Upper lobe of left lung (tissue), 6 donors: ENCODE data around the gene INPP4B. TPM values are rescaled to one million over a fixed set of nuclear protein-coding genes. Genes with fewer than 3 reads are reported as not detected.

Experiments
- ATAC-seq, 2 donors: fragments of 200-7000 bp; cut with Tn5 transposase; one replicate each; pipeline ENCODE4 v1.9.1; 2022; ENCODE audit warnings: mild to moderate bottlenecking in 2 of 2, moderate library complexity in 2 of 2; ENCODE audit not compliant: low FRiP score in 2 of 2
- DNase-seq, 2 donors: peaks; one replicate each; pipeline ENCODE4 v3.0.0-alpha.2; 2019 to 2020
- H3K27ac ChIP-seq, 4 donors: fragments of 200-600 bp; sonication (generic); one replicate each; pipeline ENCODE4 v1.5.1; 2016 to 2019
- H3K27me3 ChIP-seq, 4 donors: fragments of 200-600 bp; sonication (generic); one replicate each; pipeline ENCODE4 v1.5.1; 2017 to 2019
- H3K36me3 ChIP-seq, 4 donors: fragments of 200-600 bp; sonication (generic); one replicate each; pipeline ENCODE4 v1.5.1; 2016 to 2019
- H3K4me1 ChIP-seq, 4 donors: fragments of 200-600 bp; sonication (generic); one replicate each; pipeline ENCODE4 v1.5.1; 2018 to 2019
- H3K4me3 ChIP-seq, 4 donors: fragments of 200-600 bp; sonication (generic); one replicate each; pipeline ENCODE4 v1.5.1; 2017 to 2019; ENCODE audit warnings: mild to moderate bottlenecking in 2 of 4, moderate library complexity in 1 of 4
- H3K9me3 ChIP-seq, 4 donors: fragments of 200-600 bp; sonication (generic); one replicate each; pipeline ENCODE4 v1.5.1; 2018 to 2019
- EP300 ChIP-seq, 4 donors: sonication (generic); formaldehyde crosslinking; IDR thresholded peaks; one replicate each; pipeline ENCODE4 v1.5.1; 2017; ENCODE audit warnings: antibody characterized with exemption in 4 of 4, control low read depth in 2 of 4
- POLR2A ChIP-seq, 4 donors: fragments of 450-650 bp; IDR thresholded peaks; one replicate each; pipeline ENCODE4 v1.5.1; 2016 to 2017; ENCODE audit warnings: antibody characterized with exemption in 4 of 4, mild to moderate bottlenecking in 2 of 4
- POLR2AphosphoS5 ChIP-seq, 2 donors: sonication (generic); formaldehyde crosslinking; IDR thresholded peaks; one replicate each; pipeline ENCODE4 v1.5.1; 2017; ENCODE audit warnings: antibody characterized with exemption in 2 of 2
- WGBS, 2 donors: methylation state at CpG; one replicate each; pipeline ENCODE4 v1.1.5; 2017 to 2018; 5-methylcytosine and 5-hydroxymethylcytosine counted together
- total RNA-seq, 6 donors: library from RNA; depleted of rRNA in 4 of 6; stranded (reverse); fragments of >200 nt in 4 of 6; gene quantifications; one replicate each; pipeline versions ENCODE4 v1.1.0 to v1.2.1, GENCODE V29; 2016 to 2021
- TF ChIP-seq, protein P1 (sequence below), 6 experiments: fragments of 450-650 bp in 4 of 6; fragments of 200-600 bp in 2 of 6; sonication (generic) in 2 of 6; IDR thresholded peaks; one replicate each; pipeline ENCODE4 v1.5.1; 2016 to 2019; ENCODE audit warnings: antibody characterized with exemption in 6 of 6
- donor health status: DM: no; HTN: no; CAD: no; lungs with moderate emphysema.
- donor health status: DM: no; HTN: yes; CAD: no; lungs with severe emphysema.

INPP4B gene
- total RNA-seq, 6 donors from 2014 or later = 4.7 to 31.4 (median 10.4) TPM

DNA sequence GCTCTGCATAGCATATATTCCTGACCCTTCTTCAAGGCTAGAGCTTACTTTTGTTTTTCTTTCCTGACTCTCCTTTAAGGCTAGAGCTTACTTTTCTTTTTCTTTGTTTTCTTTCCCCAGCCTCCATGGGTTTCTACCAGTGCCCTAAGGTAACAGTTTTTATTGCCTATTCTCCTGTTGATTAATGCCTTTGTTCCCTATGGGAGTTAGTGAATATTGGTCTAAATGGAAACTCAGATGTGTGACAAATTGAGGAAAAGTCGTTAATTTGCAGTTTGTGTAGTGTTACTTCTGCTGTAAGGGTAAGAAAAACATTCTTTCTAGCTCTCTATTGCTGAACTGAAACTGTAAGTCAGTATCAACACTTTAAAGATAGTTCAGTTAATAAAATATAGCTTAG, 851.0 kb downstream of the INPP4B start:
- WGBS, 2 donors = 31 to 40% methylated on average over 1 of the region's 1 CpG
- no peak overlapping the region for H3K27ac ChIP-seq
- H3K4me1 ChIP-seq = no peaks in the 10 kb centered on the region
- H3K27me3 ChIP-seq = no peaks in the 10 kb centered on the region
- H3K9me3 ChIP-seq = no peaks in the 10 kb centered on the region
- no peak for DNase-seq
- no peak for TF ChIP-seq EP300 (IDR thresholded peaks at IDR 0.05)
- TF ChIP-seq, protein P1, sequence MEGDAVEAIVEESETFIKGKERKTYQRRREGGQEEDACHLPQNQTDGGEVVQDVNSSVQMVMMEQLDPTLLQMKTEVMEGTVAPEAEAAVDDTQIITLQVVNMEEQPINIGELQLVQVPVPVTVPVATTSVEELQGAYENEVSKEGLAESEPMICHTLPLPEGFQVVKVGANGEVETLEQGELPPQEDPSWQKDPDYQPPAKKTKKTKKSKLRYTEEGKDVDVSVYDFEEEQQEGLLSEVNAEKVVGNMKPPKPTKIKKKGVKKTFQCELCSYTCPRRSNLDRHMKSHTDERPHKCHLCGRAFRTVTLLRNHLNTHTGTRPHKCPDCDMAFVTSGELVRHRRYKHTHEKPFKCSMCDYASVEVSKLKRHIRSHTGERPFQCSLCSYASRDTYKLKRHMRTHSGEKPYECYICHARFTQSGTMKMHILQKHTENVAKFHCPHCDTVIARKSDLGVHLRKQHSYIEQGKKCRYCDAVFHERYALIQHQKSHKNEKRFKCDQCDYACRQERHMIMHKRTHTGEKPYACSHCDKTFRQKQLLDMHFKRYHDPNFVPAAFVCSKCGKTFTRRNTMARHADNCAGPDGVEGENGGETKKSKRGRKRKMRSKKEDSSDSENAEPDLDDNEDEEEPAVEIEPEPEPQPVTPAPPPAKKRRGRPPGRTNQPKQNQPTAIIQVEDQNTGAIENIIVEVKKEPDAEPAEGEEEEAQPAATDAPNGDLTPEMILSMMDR (IDR thresholded peaks at IDR 0.05) = no peak
- no peak for TF ChIP-seq POLR2AphosphoS5 (IDR thresholded peaks at IDR 0.05)
- TF ChIP-seq POLR2A (IDR thresholded peaks at IDR 0.05) = no peak
- no peak for ATAC-seq
- H3K4me3 ChIP-seq = no peak overlapping the region
- H3K36me3 ChIP-seq = no peaks in the 10 kb centered on the region

DNA sequence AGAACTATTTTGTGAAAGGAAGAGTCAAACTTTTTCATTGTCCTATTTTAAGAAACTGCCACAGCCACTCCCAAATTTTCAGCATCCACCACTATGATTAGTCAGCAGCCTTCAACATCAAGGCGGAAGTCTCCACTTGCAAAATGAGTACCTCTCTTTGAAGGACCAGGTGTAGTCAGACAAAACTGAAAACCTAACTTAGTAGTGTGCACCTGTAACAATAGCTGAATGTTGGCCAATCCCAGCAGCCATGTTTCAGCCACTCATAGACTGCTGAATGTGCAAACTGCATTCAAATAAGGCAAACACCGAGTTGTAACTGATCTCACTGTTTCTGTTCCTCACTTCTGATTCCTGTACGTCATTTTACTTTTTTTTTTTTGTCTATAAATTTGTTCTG, 868.7 kb downstream of the INPP4B start:
- DNase-seq (no peak), ATAC-seq (no peak)
- no peak overlapping the region for H3K4me3 ChIP-seq
- WGBS, 2 donors = 72 to 83% methylated on average over 3 of the region's 3 CpGs
- H3K36me3 ChIP-seq = no peaks in the 10 kb centered on the region
- H3K27me3 ChIP-seq = no peaks in the 10 kb centered on the region
- no peak overlapping the region for H3K27ac ChIP-seq
- no peaks in the 10 kb centered on the region for H3K9me3 ChIP-seq
- H3K4me1 ChIP-seq = no peaks in the 10 kb centered on the region
- TF ChIP-seq POLR2AphosphoS5 (IDR thresholded peaks at IDR 0.05) (no peak), EP300 (IDR thresholded peaks at IDR 0.05) (no peak), POLR2A (IDR thresholded peaks at IDR 0.05) (no peak)
- TF ChIP-seq, protein P1 (IDR thresholded peaks at IDR 0.05) = no peak
